Tibial nerve (tissue), 4 donors: ENCODE measurements around the gene KRTAP19-2.

Experiments used
- EP300 ChIP-seq, 2 donors: sonication (generic); formaldehyde crosslinking; IDR thresholded peaks; one replicate each; pipeline ENCODE4 v1.6.1; 2017; ENCODE audit warnings: antibody characterized with exemption in 2 of 2, mild to moderate bottlenecking in 1 of 2
- POLR2A ChIP-seq, 2 donors: fragments of 450-650 bp; IDR thresholded peaks; one replicate each; pipeline ENCODE4 v1.6.1; 2017; ENCODE audit warnings: antibody characterized with exemption in 2 of 2, mild to moderate bottlenecking in 2 of 2, moderate library complexity in 2 of 2
- TF ChIP-seq, protein P1 (sequence below), 5 experiments: fragments of 200-600 bp in 3 of 5; fragments of 450-650 bp in 2 of 5; sonication (generic) in 3 of 5; IDR thresholded peaks; one replicate each; pipeline ENCODE4 v1.5.1; 2016 to 2019; ENCODE audit warnings: antibody characterized with exemption in 5 of 5, mild to moderate bottlenecking in 3 of 5, moderate library complexity in 2 of 5

GRCh38 chr21:30497065-30497464, 9.8 kb upstream of the KRTAP19-2 start, which contains the start of gene KRTAP19-4:
- TF ChIP-seq POLR2A (IDR thresholded peaks at IDR 0.05) (no peak), EP300 (IDR thresholded peaks at IDR 0.05) (no peak)
- TF ChIP-seq, protein P1, sequence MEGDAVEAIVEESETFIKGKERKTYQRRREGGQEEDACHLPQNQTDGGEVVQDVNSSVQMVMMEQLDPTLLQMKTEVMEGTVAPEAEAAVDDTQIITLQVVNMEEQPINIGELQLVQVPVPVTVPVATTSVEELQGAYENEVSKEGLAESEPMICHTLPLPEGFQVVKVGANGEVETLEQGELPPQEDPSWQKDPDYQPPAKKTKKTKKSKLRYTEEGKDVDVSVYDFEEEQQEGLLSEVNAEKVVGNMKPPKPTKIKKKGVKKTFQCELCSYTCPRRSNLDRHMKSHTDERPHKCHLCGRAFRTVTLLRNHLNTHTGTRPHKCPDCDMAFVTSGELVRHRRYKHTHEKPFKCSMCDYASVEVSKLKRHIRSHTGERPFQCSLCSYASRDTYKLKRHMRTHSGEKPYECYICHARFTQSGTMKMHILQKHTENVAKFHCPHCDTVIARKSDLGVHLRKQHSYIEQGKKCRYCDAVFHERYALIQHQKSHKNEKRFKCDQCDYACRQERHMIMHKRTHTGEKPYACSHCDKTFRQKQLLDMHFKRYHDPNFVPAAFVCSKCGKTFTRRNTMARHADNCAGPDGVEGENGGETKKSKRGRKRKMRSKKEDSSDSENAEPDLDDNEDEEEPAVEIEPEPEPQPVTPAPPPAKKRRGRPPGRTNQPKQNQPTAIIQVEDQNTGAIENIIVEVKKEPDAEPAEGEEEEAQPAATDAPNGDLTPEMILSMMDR (IDR thresholded peaks at IDR 0.05) = no peak
